A673 (cell line): Measurements from ENCODE around the gene GSC2. TPM values are rescaled to one million over a fixed set of nuclear protein-coding genes. Genes with fewer than 3 reads are reported as not detected.

ENCODE experiments used
- BruUV-seq: library from RNA; stranded (reverse); fragments of 400-500 nt; replicated peaks from 2 replicates; lab custom pipeline; 2021; lab: Mats Ljungman, UMichigan
- CTCF ChIA-PET: fragments of 300-600 bp; sonication (Branson Sonifier 250); formaldehyde crosslinking; loops from one replicate; lab custom pipeline; 2022; ENCODE audit warnings: antibody characterized with exemption; lab: Charles Lee
- POLR2A ChIA-PET: fragments of 300-600 bp; sonication (Branson Sonifier 250); formaldehyde crosslinking; loops from one replicate; lab custom pipeline; 2022; ENCODE audit warnings: antibody characterized with exemption; ENCODE audit not compliant: low non-redundant PET; lab: Charles Lee
- DNase-seq: peaks from one replicate; pipeline ENCODE4 v3.0.0-alpha.2; 2015; ENCODE audit warnings: low spot score
- H3K27ac ChIP-seq: fragments of 200-600 bp; sonication (generic); 2 replicates; pipeline ENCODE4 v1.5.1; 2016; ENCODE audit warnings: mixed run types, low read depth, mild to moderate bottlenecking, mixed read lengths, antibody characterized with exemption, low read length; ENCODE audit not compliant: poor library complexity, severe bottlenecking
- H3K27me3 ChIP-seq: fragments of 200-600 bp; sonication (generic); replicated peaks from 2 replicates; pipeline ENCODE4 v1.6.1; 2017; ENCODE audit warnings: mixed run types, low read depth, mild to moderate bottlenecking, mixed read lengths, antibody characterized with exemption, low read length; ENCODE audit not compliant: insufficient read depth, poor library complexity
- H3K36me3 ChIP-seq: fragments of 200-600 bp; sonication (generic); 2 replicates; pipeline ENCODE4 v1.6.1; 2016; ENCODE audit warnings: mixed run types, mild to moderate bottlenecking, mixed read lengths, antibody characterized with exemption, low read length; ENCODE audit not compliant: insufficient read depth, poor library complexity, severe bottlenecking
- H3K4me1 ChIP-seq: fragments of 200-600 bp; sonication (generic); 2 replicates; pipeline ENCODE4 v1.6.1; 2017; ENCODE audit warnings: mixed run types, mild to moderate bottlenecking, mixed read lengths, antibody characterized with exemption, low read length; ENCODE audit not compliant: insufficient read depth, poor library complexity, severe bottlenecking
- H3K4me3 ChIP-seq: fragments of 200-600 bp; sonication (generic); 2 replicates; pipeline ENCODE4 v1.5.1; 2016; ENCODE audit warnings: low read depth, mixed run types, mild to moderate bottlenecking, mixed read lengths, low read length; ENCODE audit not compliant: poor library complexity, severe bottlenecking
- H3K9me3 ChIP-seq: fragments of 200-600 bp; sonication (generic); 2 replicates; pipeline ENCODE4 v1.6.1; 2016; ENCODE audit warnings: mixed run types, low read depth, mild to moderate bottlenecking, mixed read lengths, antibody characterized with exemption, low read length; ENCODE audit not compliant: poor library complexity, severe bottlenecking
- CTCF ChIP-seq: fragments of 300-800, 200-600 bp; sonication (generic); conservative IDR thresholded peaks from 2 replicates; pipeline ENCODE4 v1.5.1; 2017; ENCODE audit warnings: low read depth, mild to moderate bottlenecking, antibody characterized with exemption, low read length, moderate library complexity, mixed read lengths
- EZH2 ChIP-seq: fragments of 200-600 bp; sonication (generic); IDR thresholded peaks from 2 replicates; pipeline ENCODE4 v1.6.1; 2017; ENCODE audit warnings: borderline replicate concordance, low read depth, mild to moderate bottlenecking, mixed read lengths, antibody characterized with exemption, low read length; ENCODE audit not compliant: poor library complexity, severe bottlenecking
- intact Hi-C: fragments of 100-400 bp; cut with micrococcal nuclease; formaldehyde crosslinking; loops from one replicate; pipeline ENCODE4 v1.10.0; 2022; ENCODE audit not compliant: unreplicated experiment
- total RNA-seq: library from RNA; stranded (reverse); gene quantifications from 2 replicates; pipeline ENCODE4 v1.2.3, GENCODE V29; 2021

Gene GSC2
- total RNA-seq, 1 experiment from 2014 or later: not detected

GRCh38 chr22:19123936-19124335, 26.2 kb downstream of the GSC2 start:
- POLR2A ChIA-PET: no interaction called here
- intact Hi-C loops: no loop called here
- DNase-seq: no peak
- H3K36me3 ChIP-seq: peaks cover 2% of the 10 kb centered on the region
- no TSS peak for BruUV-seq
- TF ChIP-seq CTCF (no peak), EZH2 (no peak)
- H3K4me3 ChIP-seq: no peak overlapping the region
- H3K27me3 ChIP-seq: no peaks in the 10 kb centered on the region
- CTCF ChIA-PET: no interaction called here
- H3K4me1 ChIP-seq: peaks cover 13% of the 10 kb centered on the region
- H3K9me3 ChIP-seq: no peaks in the 10 kb centered on the region
- no peak overlapping the region for H3K27ac ChIP-seq

GRCh38 chr22:19122752-19123492, 27.2 kb downstream of the GSC2 start:
- no peaks in the 10 kb centered on the region for H3K9me3 ChIP-seq
- POLR2A ChIA-PET: no interaction called here
- peaks cover 13% of the 10 kb centered on the region for H3K4me1 ChIP-seq
- peak overlapping the region; percentile 99 for H3K4me3 ChIP-seq
- DNase-seq: no peak
- peak overlapping the region; percentile 69 for H3K27ac ChIP-seq
- TF ChIP-seq EZH2 (no peak), CTCF (no peak)
- intact Hi-C loops: no loop called here
- BruUV-seq: no TSS peak
- CTCF ChIA-PET: no interaction called here
- peaks cover 2% of the 10 kb centered on the region for H3K36me3 ChIP-seq
- no peaks in the 10 kb centered on the region for H3K27me3 ChIP-seq

GRCh38 chr22:19122143-19122751, 27.8 kb downstream of the GSC2 start, which contains the start of gene DGCR2:
Gene DGCR2 (minus strand): TSS chr22:19122412. CDS start chr22:19122206, 206 bp downstream.
- TF ChIP-seq CTCF (no peak), EZH2 (no peak)
- ChIA-PET CTCF (no interaction called here), POLR2A (no interaction called here)
- peak; percentile 97 for DNase-seq
- H3K4me1 ChIP-seq: peaks cover 13% of the 10 kb centered on the region
- BruUV-seq: no TSS peak
- H3K4me3 ChIP-seq: peak within 1 kb of the TSS; percentile 99
- H3K9me3 ChIP-seq: no peaks in the 10 kb centered on the region
- intact Hi-C loops: no loop called here
- peaks cover 2% of the 10 kb centered on the region for H3K36me3 ChIP-seq
- H3K27me3 ChIP-seq: no peaks in the 10 kb centered on the region
- H3K27ac ChIP-seq: peak within 1 kb of the TSS; percentile 95
